8988T (cell line): ENCODE data around the gene ADSS1.

ENCODE experiments used
- DNase-seq: peaks from one replicate; pipeline ENCODE4 v3.0.0; 2011

Gene ADSS1

GRCh38 chr14:104752735-104753527 is 28.9 kb downstream of the ADSS1 start, which contains the start of gene SIVA1:
Gene SIVA1, plus strand, starts transcription at chr14:104753147. Its CDS starts 55 bp downstream, at chr14:104753202.
- peak; percentile 98 for DNase-seq

GRCh38 chr14:104753528-104754212 is 29.6 kb downstream of the ADSS1 start:
- no peak for DNase-seq

GRCh38 chr14:104754213-104754851 is 30.3 kb downstream of the ADSS1 start:
- DNase-seq: no peak

DNA sequence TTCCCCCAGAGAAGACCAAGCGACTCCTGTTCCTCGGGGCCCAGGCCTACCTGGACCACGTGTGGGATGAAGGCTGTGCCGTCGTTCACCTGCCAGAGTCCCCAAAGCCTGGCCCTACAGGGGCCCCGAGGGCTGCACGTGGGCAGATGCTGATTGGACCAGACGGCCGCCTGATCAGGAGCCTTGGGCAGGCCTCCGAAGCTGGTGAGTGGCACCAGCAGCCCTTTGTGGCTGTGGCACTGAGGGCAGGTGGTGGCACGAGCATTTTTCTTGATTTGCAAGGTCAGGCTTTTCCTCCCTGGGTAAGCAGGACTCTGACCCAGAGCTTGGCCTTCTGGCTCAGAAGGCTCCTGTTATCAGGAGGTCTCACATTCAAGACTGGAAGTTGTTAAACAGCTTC is 31.6 kb downstream of the ADSS1 start:
- no peak for DNase-seq

DNA sequence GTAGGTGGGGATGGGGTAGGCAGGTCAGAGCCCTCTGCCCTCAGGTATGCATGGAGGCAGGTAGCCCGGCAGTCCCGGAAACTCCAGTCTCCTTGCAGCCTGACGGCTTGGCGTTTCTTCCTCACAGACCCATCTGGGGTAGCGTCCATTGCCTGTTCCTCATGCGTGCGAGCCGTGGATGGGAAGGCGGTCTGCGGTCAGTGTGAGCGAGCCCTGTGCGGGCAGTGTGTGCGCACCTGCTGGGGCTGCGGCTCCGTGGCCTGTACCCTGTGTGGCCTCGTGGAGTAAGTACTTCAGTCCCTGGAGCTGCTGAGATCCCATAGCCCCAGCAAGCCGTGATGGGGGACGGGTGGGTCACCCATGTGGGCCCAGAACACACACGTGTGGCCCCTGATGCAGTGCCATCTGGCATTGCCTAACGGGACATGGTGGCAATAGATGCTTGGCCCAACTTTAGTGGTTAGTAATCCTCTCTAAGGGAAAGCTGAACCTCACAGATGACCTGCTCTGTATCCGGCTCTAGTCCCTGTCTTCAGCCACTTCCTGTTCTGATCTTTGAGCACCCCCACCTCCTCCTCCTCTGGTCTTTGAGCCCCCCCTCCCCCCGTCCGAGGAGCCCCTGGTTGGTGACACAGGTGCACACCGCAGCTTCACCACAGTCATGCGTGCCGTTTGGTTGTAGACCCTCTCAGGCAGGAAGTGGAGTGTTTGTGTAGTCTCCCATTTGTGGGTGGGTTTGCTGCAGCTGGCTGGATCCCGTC is 32.6 kb downstream of the ADSS1 start:
- DNase-seq: no peak

- no peak for DNase-seq
Measured at GRCh38 chr14:104757238-104757585, 33.2 kb downstream of the ADSS1 start.

GRCh38 chr14:104757681-104758392 is 33.8 kb downstream of the ADSS1 start:
- no peak for DNase-seq

DNA sequence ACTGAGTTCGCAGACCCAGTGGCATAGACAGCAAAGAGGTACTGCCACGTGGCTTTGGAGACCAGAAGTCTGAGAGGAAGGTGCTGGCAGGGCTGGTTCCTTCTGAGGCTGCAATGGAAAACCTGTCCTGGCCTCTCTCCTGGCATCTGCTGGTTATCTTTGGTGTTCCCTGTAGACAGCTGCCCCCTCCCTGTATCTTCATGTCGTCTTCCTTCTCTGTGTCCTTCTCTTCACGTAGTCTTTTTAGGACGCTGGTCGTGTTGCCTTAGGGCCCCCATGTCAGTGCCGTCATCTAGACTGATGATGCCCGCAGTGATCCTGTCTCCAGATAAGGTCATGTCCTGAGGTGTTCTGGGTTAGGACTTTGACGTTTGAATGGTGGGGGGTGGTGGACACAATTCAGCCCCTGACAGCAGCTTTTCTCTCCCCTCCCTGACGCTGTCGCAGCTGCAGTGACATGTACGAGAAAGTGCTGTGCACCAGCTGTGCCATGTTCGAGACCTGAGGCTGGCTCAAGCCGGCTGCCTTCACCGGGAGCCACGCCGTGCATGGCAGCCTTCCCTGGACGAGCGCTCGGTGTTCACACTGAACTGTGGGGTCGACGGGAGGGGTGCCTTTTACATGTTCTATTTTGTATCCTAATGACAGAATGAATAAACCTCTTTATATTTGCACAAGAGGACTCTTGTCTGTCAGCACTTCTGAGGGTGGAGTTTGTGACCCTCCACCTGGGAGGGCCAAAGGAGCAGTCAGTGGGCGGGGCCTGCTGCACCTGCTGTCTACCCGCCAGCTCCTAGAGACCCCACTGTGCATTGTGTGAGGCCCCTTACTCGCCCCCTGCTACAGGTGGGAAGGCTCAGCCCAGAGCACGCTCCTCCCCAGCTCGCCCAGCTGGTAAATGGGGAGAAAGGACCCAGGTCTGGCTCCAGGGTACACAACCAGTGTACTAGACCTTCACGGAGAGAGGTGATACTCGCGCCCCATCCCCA is 35.2 kb downstream of the ADSS1 start:
- DNase-seq: no peak

GRCh38 chr14:104765517-104765916 is 41.5 kb downstream of the ADSS1 start:
- DNase-seq: no peak

GRCh38 chr14:104766256-104766862 is 42.3 kb downstream of the ADSS1 start:
- DNase-seq: no peak

- no peak for DNase-seq
Measured at GRCh38 chr14:104766863-104767633, 43.0 kb downstream of the ADSS1 start.

- DNase-seq: no peak
Measured at GRCh38 chr14:104767634-104767918, 43.5 kb downstream of the ADSS1 start.

- DNase-seq: peak; percentile 72
Measured at GRCh38 chr14:104768437-104769323, 44.7 kb downstream of the ADSS1 start.

DNA sequence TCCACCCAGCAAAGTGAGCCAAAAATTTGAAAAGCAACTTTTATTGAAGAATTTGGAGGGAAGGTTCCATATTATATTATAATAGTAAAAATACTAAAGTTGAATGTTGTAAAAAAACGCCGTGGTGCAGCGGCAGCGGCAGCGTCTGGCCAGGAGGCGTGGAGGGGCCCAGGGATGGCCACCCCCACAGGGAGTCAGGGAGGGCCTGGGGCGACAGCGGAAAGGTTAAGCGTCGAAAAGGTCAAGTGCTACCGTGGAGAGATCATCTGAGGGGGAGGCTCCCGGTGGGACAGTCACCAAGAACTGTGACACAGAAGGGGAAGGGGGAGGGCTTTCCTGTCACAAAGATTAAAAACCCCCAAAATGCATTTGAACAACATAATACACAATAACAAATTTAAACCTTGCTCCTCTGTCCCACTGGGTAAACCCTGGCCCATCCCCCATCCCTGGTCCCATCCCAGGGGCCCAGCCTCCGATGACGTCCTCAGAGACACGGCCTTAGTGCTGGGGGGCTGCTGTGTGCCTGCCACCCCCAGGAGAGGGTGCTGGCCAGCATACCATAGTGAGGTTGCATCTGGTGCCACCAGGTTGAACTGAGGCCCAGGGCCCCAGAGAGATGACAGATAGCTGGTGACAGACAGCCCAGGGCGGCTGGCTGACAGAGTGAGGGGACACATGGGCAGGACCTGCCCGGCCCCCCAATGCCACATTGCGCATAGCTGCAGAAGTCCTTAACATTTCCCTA is 45.5 kb downstream of the ADSS1 start:
- DNase-seq: no peak

DNA sequence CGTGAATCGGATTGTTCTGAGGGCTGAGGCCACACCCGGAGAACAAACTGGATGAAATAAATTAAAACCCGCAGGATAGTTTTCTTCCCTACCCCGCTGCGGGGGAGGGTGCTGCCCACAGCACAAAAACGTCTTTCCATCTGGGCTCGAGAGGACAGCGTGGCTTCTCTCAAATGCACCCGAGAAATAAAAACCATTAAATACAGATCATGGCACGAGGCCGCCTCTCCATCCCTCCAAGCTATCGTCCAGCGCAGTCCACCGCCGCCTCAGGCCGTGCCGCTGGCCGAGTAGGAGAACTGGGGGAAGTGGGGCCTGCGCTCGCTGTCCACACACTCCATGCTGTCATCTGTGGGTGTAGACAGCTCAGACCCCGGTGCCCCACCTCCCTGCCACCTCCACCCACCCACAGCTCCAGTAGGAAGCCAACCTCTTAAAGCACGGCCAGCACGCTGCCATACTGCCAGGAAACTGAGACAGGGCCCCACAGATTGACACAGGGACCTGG is 46.1 kb downstream of the ADSS1 start:
- no peak for DNase-seq

GRCh38 chr14:104770851-104771272 is 46.8 kb downstream of the ADSS1 start:
- no peak for DNase-seq

- DNase-seq: no peak
Measured at GRCh38 chr14:104771374-104771773, 47.3 kb downstream of the ADSS1 start.
